KMS-11 (cell line): ENCODE data around the gene CDK3.

Experiments used
- H2AFZ ChIP-seq: fragments of 200-600 bp; sonication (generic); 2 replicates; pipeline ENCODE4 v1.6.1; 2016; ENCODE audit warnings: antibody characterized with exemption, mixed run types, low read depth
- H3K27ac ChIP-seq: fragments of 200-600 bp; sonication (generic); 2 replicates; pipeline ENCODE4 v1.6.1; 2016; ENCODE audit warnings: mild to moderate bottlenecking, mixed run types
- H3K27me3 ChIP-seq: fragments of 200-600 bp; sonication (generic); 2 replicates; pipeline ENCODE4 v1.6.1; 2017; ENCODE audit warnings: mild to moderate bottlenecking, low read depth, mixed run types, moderate library complexity; ENCODE audit not compliant: insufficient read depth
- H3K36me3 ChIP-seq: fragments of 200-600 bp; sonication (generic); 2 replicates; pipeline ENCODE4 v1.6.1; 2017; ENCODE audit warnings: mild to moderate bottlenecking, mixed run types; ENCODE audit not compliant: insufficient read depth
- H3K4me1 ChIP-seq: fragments of 200-600 bp; sonication (generic); 2 replicates; pipeline ENCODE4 v1.6.1; 2016; ENCODE audit warnings: mild to moderate bottlenecking, low read depth, mixed run types; ENCODE audit not compliant: poor library complexity, severe bottlenecking
- H3K4me2 ChIP-seq: fragments of 200-600 bp; sonication (generic); 2 replicates; pipeline ENCODE4 v1.7.0; 2016; ENCODE audit warnings: mild to moderate bottlenecking, mixed run types
- H3K4me3 ChIP-seq: fragments of 200-600 bp; sonication (generic); IDR thresholded peaks from 2 replicates; pipeline ENCODE4 v1.6.1; 2017; ENCODE audit warnings: low read depth, low read length, mixed read lengths; ENCODE audit not compliant: insufficient read depth
- H3K79me2 ChIP-seq: fragments of 200-600 bp; sonication (generic); 2 replicates; pipeline ENCODE4 v1.6.1; 2016; ENCODE audit warnings: low read depth, mixed run types; ENCODE audit not compliant: insufficient read depth
- H3K9ac ChIP-seq: fragments of 200-600 bp; sonication (generic); 2 replicates; pipeline ENCODE4 v1.6.1; 2016; ENCODE audit warnings: mild to moderate bottlenecking, mixed run types
- H4K20me1 ChIP-seq: fragments of 200-600 bp; sonication (generic); 2 replicates; pipeline ENCODE4 v1.6.1; 2016; ENCODE audit warnings: mild to moderate bottlenecking, mixed run types; ENCODE audit not compliant: insufficient read depth
- TF ChIP-seq, protein P1 (sequence below): fragments of 200-600 bp; sonication (generic); conservative IDR thresholded peaks from 2 replicates; pipeline ENCODE4 v1.6.1; 2017; ENCODE audit warnings: low read depth, mild to moderate bottlenecking, antibody characterized with exemption, low read length, moderate library complexity, mixed read lengths

Gene CDK3

GRCh38 chr17:75975757-75976174 is 24.9 kb upstream of the CDK3 start:
- peaks cover 7% of the 10 kb centered on the region; the same call in 1 of the 2 replicates for H3K79me2 ChIP-seq
- H3K4me2 ChIP-seq: no peak overlapping the region
- H4K20me1 ChIP-seq: no peaks in the 10 kb centered on the region
- no peak overlapping the region for H3K4me3 ChIP-seq
- H3K27me3 ChIP-seq: no peaks in the 10 kb centered on the region
- H3K36me3 ChIP-seq: no peaks in the 10 kb centered on the region
- H3K9ac ChIP-seq: no peak overlapping the region
- TF ChIP-seq, protein P1, sequence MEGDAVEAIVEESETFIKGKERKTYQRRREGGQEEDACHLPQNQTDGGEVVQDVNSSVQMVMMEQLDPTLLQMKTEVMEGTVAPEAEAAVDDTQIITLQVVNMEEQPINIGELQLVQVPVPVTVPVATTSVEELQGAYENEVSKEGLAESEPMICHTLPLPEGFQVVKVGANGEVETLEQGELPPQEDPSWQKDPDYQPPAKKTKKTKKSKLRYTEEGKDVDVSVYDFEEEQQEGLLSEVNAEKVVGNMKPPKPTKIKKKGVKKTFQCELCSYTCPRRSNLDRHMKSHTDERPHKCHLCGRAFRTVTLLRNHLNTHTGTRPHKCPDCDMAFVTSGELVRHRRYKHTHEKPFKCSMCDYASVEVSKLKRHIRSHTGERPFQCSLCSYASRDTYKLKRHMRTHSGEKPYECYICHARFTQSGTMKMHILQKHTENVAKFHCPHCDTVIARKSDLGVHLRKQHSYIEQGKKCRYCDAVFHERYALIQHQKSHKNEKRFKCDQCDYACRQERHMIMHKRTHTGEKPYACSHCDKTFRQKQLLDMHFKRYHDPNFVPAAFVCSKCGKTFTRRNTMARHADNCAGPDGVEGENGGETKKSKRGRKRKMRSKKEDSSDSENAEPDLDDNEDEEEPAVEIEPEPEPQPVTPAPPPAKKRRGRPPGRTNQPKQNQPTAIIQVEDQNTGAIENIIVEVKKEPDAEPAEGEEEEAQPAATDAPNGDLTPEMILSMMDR: no peak
- no peak overlapping the region for H3K27ac ChIP-seq
- H3K4me1 ChIP-seq: peaks cover 16% of the 10 kb centered on the region
- no peak overlapping the region for H2AFZ ChIP-seq

DNA sequence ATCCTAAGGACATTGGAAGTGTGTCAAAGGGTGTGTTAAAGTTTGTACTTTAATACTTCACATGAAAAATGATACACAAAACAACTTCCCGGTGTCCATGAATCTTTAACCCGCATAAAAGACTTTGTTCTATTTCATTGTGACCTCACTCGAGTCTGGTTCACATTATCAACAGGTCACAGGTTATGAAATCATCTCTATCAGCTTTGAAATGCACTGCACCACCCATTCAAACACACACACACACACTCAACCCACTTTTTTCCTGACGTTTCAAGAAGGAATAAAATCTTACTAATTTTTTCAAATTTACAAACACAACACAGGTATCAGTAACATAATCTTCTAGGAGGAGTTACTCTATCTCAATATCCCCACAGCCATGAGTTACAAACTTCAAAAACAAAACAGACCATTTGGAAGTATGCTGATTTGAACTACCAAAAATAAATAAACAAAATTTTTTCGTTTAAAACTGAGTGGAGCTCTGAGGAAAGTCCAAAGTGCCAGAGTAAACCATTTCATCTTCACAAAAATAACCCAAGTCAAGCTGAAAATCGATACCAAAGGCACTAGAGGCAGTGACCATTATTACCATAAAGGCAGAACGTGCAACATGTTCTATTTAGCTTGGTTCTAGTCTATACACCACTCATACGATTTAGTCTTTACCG is 24.3 kb upstream of the CDK3 start:
- peaks cover 10% of the 10 kb centered on the region; the same call in 1 of the 2 replicates for H3K79me2 ChIP-seq
- TF ChIP-seq, protein P1: no peak
- H3K4me2 ChIP-seq: no peak overlapping the region
- H3K4me3 ChIP-seq: no peak overlapping the region
- no peaks in the 10 kb centered on the region for H3K36me3 ChIP-seq
- no peaks in the 10 kb centered on the region for H4K20me1 ChIP-seq
- H3K4me1 ChIP-seq: peaks cover 17% of the 10 kb centered on the region
- H3K27me3 ChIP-seq: no peaks in the 10 kb centered on the region
- no peak overlapping the region for H3K9ac ChIP-seq
- H3K27ac ChIP-seq: no peak overlapping the region
- H2AFZ ChIP-seq: no peak overlapping the region

DNA sequence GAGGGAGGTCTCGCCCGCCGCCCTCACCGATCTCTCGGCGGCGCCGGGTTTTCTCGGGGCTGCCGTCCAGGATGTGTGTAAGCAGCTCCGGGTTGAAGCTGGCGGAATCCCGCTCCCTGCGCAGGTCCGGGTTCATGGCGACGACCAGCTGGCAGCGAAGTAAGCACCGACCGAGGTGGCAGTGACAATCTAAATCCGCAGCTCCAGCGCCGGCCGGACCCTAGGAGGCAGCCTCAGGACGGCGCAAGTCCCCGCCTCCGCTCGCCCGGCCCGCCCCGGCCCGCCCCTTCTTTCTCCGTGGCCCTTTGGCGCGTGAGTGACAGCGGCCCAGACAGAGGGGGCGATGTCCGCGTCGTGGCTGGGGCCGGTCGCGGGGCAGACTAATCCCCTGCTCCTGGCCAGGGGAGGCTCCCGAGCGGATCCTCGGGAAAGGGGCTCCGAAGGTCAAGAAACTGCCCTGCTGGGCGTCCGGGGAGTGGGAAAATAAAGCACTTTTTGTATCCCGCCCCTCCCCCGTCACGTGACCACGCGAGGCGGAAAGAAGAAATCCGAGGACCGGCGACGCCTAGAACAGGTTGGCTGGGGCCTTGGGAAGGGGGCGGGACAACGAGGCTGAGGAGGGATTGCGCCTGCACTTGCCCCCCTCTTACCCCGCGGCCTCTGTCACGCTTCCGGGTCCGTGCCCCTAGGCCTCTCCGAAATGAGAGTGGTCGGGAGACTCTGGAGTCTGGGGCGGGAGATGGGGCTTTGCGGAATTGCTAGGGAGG is 21.5 kb upstream of the CDK3 start, which contains the start of the genes ACOX1 and TEN1:
Gene ACOX1, minus strand, starts transcription at position 229 of the 767 bp plus-strand sequence. Its CDS starts 93 bp downstream, at position 136.
Gene TEN1, plus strand, starts transcription at position 303 of the 767 bp plus-strand sequence. CDS start 6,953 bp downstream, outside the sequence.
- peaks cover 10% of the 10 kb centered on the region; the same call in 1 of the 2 replicates for H3K79me2 ChIP-seq

DNA sequence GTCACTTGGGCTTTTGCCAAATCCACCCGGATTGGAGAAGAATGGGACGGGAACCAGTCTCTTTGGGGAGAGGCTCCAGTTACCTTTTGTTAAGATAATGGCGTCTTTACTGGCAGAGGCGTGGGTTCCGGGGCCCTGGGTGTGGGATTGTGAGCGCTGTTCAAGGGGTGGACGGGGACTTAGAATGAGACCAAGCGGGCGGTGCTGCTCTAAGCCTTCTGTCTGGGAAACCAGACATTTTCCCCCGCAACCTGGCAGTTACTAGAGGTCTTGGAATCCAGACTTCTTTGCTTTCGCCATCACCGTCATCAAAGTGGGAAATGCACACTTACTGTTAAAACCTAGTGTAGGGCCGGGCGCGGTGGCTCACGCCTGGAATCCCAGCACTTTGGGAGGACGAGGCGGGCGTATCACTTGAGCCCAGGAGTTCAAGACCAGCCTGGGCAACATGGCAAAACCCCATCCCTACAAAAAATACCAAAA is 20.9 kb upstream of the CDK3 start:
- peaks cover 17% of the 10 kb centered on the region for H3K4me1 ChIP-seq
- H3K79me2 ChIP-seq: peaks cover 10% of the 10 kb centered on the region; the same call in 1 of the 2 replicates

More for the DNA sequence above, 21.5 kb upstream of the CDK3 start, which contains the start of the genes ACOX1 and TEN1:
- Histone ChIP-seq H3K4me2 (peak within 1 kb of the TSS; percentile 55), H4K20me1 (no peaks in the 10 kb centered on the region), H3K27ac (peak within 1 kb of the TSS; percentile 78), H2AFZ (peak within 1 kb of the TSS; percentile 70), H3K27me3 (no peaks in the 10 kb centered on the region), H3K36me3 (no peaks in the 10 kb centered on the region), H3K4me1 (peaks cover 17% of the 10 kb centered on the region), H3K4me3 (no peak within 1 kb of the TSS), H3K9ac (peak within 1 kb of the TSS; percentile 83)
- TF ChIP-seq, protein P1: peak; percentile 31; the same call in 1 of the 2 replicates

More for the DNA sequence above, 20.9 kb upstream of the CDK3 start:
- H3K36me3 ChIP-seq: no peaks in the 10 kb centered on the region
- peak overlapping the region; percentile 55 for H3K4me2 ChIP-seq
- H3K27me3 ChIP-seq: no peaks in the 10 kb centered on the region
- H3K27ac ChIP-seq: peak overlapping the region; percentile 78
- no peak overlapping the region for H3K4me3 ChIP-seq
- peak overlapping the region; percentile 70 for H2AFZ ChIP-seq
- peak overlapping the region; percentile 83 for H3K9ac ChIP-seq
- TF ChIP-seq, protein P1: no peak
- no peaks in the 10 kb centered on the region for H4K20me1 ChIP-seq
